Measurements from ENCODE around the gene RPL22L1. TPM values are rescaled to one million over a fixed set of nuclear protein-coding genes. Genes with fewer than 3 reads are reported as not detected.

Gene RPL22L1
- polyA plus RNA-seq, 1 experiment, result 22.1 TPM

DNA sequence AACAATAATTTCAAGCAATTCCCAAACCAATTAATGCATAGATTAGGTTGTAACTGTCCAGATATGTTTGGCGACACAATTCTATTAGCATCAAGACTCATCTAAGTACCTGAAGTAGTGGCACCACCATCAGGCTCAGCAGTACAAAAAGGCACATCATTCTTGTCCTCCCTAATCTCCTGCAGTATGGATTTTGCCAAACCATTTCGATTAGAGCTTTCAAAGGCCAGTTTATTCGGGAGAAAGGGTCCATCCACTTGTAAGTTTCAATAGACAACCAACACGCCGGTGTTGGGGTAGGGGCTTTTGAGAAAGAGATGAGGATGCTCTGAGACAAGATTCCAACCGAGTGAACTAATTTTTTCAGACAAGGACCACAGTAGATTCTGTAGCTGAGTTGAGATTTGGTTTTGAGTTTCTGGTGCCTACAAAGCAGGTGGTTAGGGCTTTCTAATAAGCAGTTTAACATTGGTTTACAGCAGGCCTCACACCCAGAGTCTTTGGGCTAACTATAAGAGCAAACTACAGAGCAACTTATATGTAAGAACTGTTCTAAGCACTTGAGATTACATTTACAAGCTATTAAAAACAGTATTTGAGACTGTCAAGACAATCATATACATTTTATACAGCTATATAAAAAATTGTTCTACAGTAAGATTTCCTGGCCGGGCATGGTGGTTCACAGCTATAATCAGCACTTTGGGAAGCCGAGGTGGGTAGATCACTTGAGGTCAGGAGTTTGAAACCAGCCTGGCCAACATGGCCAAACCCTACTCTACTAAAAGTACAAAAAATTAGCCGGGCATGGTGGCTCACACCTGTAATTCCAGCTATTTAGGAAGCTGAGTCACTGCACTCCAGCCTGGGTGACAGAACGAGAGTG lies 4.5 kb downstream of the RPL22L1 start:
- CTCF ChIA-PET, result interaction anchor here (1.0 to 1.2 kb wide), 2 partner anchors 12 to 17 kb away, joined by 4 to 6 read pairs; no protein-coding TSS in a partner anchor

DNA sequence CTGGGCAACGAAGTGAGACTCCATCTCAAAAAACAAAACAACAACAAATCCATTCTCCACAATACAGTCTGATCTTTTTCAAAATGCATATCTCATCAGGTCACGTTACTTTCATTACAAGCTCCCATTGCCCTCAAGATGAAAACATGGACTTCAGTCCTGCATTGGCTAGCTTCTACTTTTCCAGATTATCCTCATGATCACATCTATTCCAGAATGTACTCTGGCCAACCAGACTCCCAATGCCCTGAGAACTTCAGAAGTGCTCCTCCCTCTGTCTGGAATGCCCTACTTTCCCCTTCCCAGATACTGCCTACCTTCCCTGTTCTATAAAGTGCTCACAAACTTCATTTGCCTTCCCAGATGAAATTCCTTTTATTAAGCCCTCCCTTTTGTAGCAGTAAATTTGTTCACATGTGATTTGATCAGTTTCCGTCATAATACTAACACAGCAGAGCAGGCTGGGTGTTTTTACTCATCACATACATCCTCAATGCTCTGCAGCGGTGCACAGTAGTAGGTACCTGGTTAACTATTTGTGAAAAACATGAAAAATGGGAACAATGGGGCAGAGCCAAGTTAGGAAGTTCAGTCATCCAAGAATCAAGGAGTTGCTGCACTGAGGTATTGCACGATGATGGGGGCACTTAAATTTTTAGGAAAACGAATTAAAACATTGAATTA lies 5.3 kb downstream of the RPL22L1 start:
- peaks cover 2% of the 10 kb centered on the region; the same call in 1 of the 2 replicates for H3K36me3 ChIP-seq (ENCODE audit: control insufficient read depth, insufficient read depth, low read length)
- no peak overlapping the region for H3K4me3 ChIP-seq (ENCODE audit: low read depth, low read length)
- POLR2A ChIA-PET, result interaction anchor here (0.6 kb wide), 1 partner anchor 10 kb away, joined by 4 read pairs; no protein-coding TSS in a partner anchor
- no peak for DNase-seq (ENCODE audit: low read depth)
- CTCF ChIA-PET, result interaction anchor here (1.2 to 3.8 kb wide), 3 partner anchors 11 to 53 kb away, joined by 3 to 15 read pairs (median 6); no protein-coding TSS in a partner anchor
- H3K27me3 ChIP-seq (ENCODE audit: control insufficient read depth, insufficient read depth, low read length), result no peaks in the 10 kb centered on the region
- TF ChIP-seq, protein P1, sequence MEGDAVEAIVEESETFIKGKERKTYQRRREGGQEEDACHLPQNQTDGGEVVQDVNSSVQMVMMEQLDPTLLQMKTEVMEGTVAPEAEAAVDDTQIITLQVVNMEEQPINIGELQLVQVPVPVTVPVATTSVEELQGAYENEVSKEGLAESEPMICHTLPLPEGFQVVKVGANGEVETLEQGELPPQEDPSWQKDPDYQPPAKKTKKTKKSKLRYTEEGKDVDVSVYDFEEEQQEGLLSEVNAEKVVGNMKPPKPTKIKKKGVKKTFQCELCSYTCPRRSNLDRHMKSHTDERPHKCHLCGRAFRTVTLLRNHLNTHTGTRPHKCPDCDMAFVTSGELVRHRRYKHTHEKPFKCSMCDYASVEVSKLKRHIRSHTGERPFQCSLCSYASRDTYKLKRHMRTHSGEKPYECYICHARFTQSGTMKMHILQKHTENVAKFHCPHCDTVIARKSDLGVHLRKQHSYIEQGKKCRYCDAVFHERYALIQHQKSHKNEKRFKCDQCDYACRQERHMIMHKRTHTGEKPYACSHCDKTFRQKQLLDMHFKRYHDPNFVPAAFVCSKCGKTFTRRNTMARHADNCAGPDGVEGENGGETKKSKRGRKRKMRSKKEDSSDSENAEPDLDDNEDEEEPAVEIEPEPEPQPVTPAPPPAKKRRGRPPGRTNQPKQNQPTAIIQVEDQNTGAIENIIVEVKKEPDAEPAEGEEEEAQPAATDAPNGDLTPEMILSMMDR (IDR thresholded peaks at IDR 0.05; ENCODE audit: insufficient read depth, low read depth, low read length), result 0 out of 2 replicates have a peak, but pooled peaks have one; percentile 5

More for the DNA sequence above, 4.5 kb downstream of the RPL22L1 start:
- TF ChIP-seq, protein P1 (IDR thresholded peaks at IDR 0.05; ENCODE audit: insufficient read depth, low read depth, low read length), result no peak
- POLR2A ChIA-PET, result no interaction called here
- Histone ChIP-seq H3K4me3 (ENCODE audit: low read depth, low read length) (no peak overlapping the region), H3K36me3 (ENCODE audit: control insufficient read depth, insufficient read depth, low read length) (peaks cover 2% of the 10 kb centered on the region; the same call in 1 of the 2 replicates), H3K27me3 (ENCODE audit: control insufficient read depth, insufficient read depth, low read length) (no peaks in the 10 kb centered on the region)
- DNase-seq (ENCODE audit: low read depth), result no peak

DNA sequence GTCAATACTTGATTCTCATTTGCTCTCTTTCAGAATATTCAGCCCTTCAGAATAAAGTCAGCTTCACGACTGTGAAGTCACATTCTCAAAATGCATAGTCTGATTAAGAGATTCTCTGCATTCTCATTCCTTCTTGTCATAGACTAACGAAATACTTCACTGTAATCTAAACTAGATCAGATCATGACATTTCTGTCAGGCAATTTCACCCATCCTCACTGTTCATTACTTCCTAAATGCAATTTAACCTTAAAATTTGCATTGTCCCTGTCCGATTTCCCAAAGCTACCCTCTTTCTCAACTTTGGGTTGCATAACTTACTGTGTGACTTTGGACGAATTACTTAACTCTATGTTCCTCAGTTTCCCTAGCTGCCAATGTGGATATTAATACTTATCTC lies 6.2 kb downstream of the RPL22L1 start:
- peaks cover 2% of the 10 kb centered on the region; the same call in 1 of the 2 replicates for H3K36me3 ChIP-seq (ENCODE audit: control insufficient read depth, insufficient read depth, low read length)
- POLR2A ChIA-PET, result no interaction called here
- no peak overlapping the region for H3K4me3 ChIP-seq (ENCODE audit: low read depth, low read length)
- DNase-seq (ENCODE audit: low read depth), result no peak
- no peaks in the 10 kb centered on the region for H3K27me3 ChIP-seq (ENCODE audit: control insufficient read depth, insufficient read depth, low read length)
- TF ChIP-seq, protein P1 (IDR thresholded peaks at IDR 0.05; ENCODE audit: insufficient read depth, low read depth, low read length), result no peak
- CTCF ChIA-PET, result interaction anchor here (1.2 to 3.8 kb wide), 2 partner anchors 15 to 52 kb away, joined by 3 to 15 read pairs; no protein-coding TSS in a partner anchor

DNA sequence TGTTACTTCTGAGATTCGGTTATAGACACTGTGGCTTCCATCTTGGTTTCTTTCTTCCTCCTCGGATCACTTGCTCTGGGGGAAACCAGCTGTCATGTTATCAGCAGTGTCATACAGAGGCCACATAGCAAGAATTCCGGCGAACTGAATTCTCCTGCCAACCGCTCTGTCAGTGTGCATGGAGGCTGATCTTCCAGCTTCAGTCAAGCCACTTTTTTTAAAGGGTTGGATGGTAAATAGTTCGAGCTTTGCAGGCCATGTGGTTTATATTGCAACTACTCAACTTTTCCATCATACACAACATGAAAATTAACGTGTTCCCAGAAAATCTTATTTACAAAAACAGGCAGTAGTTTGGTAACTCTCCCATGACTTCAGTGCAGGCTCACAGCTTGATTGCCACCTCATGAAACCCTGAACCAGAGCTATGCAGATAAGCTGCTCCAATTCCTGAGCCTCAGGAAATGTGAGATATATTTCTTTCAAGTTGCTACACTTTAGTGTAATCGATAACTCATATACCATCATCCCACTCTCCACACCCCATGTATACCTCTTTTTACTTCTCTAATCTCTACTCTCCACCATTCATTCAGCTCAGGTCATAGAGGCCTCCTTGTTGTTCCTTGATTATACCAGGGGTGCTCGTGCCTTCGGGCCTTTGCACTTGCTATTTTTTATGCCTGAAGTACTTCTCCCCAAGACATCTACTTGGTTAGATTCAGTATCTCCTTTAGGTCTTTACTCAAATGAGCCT lies 7.2 kb downstream of the RPL22L1 start:
- DNase-seq (ENCODE audit: low read depth), result no peak
- no peaks in the 10 kb centered on the region for H3K27me3 ChIP-seq (ENCODE audit: control insufficient read depth, insufficient read depth, low read length)
- H3K36me3 ChIP-seq (ENCODE audit: control insufficient read depth, insufficient read depth, low read length), result peaks cover 2% of the 10 kb centered on the region; the same call in 1 of the 2 replicates
- CTCF ChIA-PET, result interaction anchor here (0.6 to 3.8 kb wide), 3 partner anchors 12 to 24 kb away, joined by 3 to 15 read pairs (median 3); no protein-coding TSS in a partner anchor
- TF ChIP-seq, protein P1 (IDR thresholded peaks at IDR 0.05; ENCODE audit: insufficient read depth, low read depth, low read length), result no peak
- POLR2A ChIA-PET, result no interaction called here
- no peak overlapping the region for H3K4me3 ChIP-seq (ENCODE audit: low read depth, low read length)
